ENCODE data around the gene TREH. TPM values are rescaled to one million over a fixed set of nuclear protein-coding genes. Genes with fewer than 3 reads are reported as not detected.

Gene TREH
- polyA plus RNA-seq, 1 of the 3 experiments (the other 2 are of a cell fraction): not detected

DNA sequence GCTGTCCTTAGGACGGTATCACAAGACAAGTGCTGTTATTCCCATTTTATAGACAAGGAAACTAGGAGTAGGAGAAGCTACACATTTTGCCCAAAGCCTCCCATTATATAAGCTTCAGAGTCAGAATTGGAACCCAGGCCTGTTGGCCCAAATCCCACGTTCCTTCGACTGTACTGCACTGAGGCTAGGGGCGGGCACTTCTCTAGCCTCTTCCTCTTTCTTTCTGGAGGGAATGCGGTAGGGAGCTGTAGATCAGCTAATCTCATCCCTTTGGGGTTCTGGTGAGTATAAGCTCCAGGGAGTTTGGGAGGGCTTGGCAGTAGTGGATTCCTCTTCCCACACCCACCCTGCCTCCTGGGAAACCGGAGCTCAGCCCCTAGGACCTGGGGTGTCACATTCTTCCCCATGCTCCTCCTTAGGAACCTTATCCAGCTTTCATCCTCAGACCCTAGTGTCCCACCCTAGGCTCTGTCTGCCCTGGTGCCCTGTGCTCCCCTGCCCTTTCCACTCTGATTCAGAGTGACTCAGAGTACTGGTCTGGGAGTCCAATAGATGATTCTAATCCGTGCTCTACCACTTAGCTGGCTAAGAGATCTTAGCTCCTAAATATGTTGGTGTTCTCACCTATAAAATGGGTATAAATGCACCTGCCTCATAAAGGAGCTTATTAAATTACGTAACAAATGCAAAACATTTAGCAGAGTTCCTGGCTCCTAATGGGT is 42.7 kb downstream of the TREH start:
- Histone ChIP-seq H3K9me2 (no peaks in the 10 kb centered on the region), H3K4me1 (ENCODE audit: control insufficient read depth in 1 of 2, insufficient read depth in 2 of 2, low read depth in 1 of 2, low read length in 1 of 2) (peaks cover 9 to 16% of the 10 kb centered on the region in 2 experiments; a peak in 2 of 4 replicates), H3K27ac (ENCODE audit: low read depth in 2 of 2, low read length in 1 of 2) (no peak overlapping the region), H3K36me3 (replicated peaks in 1 of 2; ENCODE audit: control insufficient read depth in 1 of 2, insufficient read depth in 2 of 2, low read length in 1 of 2) (peaks cover 54 to 86% of the 10 kb centered on the region in 2 experiments), H3F3A (replicated peaks; ENCODE audit: insufficient read depth) (peaks cover 6% of the 10 kb centered on the region), H3K9me3 (no peaks in the 10 kb centered on the region), H2AFZ (ENCODE audit: low read depth) (no peak overlapping the region), H3K4me3 (ENCODE audit: low read depth in 2 of 2, low read length in 1 of 2) (no peak overlapping the region), H3K79me2 (ENCODE audit: insufficient read depth) (peaks cover 50% of the 10 kb centered on the region; the same call in 1 of the 2 replicates), H3K4me2 (no peak overlapping the region), H4K20me1 (ENCODE audit: insufficient read depth) (peaks cover 49% of the 10 kb centered on the region), H3K9ac (no peak overlapping the region), H3K27me3 (ENCODE audit: insufficient read depth) (no peaks in the 10 kb centered on the region)
- DNase-seq: no peak
- TF ChIP-seq ELF1 (IDR thresholded peaks at IDR 0.05): no peak
- no peak for TF ChIP-seq JUND (IDR thresholded peaks at IDR 0.05)
- TF ChIP-seq MXI1 (IDR thresholded peaks at IDR 0.05; ENCODE audit: low read depth, low read length): no peak
- TF ChIP-seq RFX5 (IDR thresholded peaks at IDR 0.05; ENCODE audit: low read length): no peak
- TF ChIP-seq FOSL2 (IDR thresholded peaks at IDR 0.05; ENCODE audit: borderline replicate concordance, low read depth): no peak
- no peak for TF ChIP-seq NFIC (IDR thresholded peaks at IDR 0.05; ENCODE audit: borderline replicate concordance)
- TF ChIP-seq CHD2 (IDR thresholded peaks at IDR 0.05; ENCODE audit: low read length, partially characterized antibody): no peak
- no peak for TF ChIP-seq POLR2AphosphoS5 (IDR thresholded peaks at IDR 0.05; ENCODE audit: low read depth, low read length)
- TF ChIP-seq, protein P1, sequence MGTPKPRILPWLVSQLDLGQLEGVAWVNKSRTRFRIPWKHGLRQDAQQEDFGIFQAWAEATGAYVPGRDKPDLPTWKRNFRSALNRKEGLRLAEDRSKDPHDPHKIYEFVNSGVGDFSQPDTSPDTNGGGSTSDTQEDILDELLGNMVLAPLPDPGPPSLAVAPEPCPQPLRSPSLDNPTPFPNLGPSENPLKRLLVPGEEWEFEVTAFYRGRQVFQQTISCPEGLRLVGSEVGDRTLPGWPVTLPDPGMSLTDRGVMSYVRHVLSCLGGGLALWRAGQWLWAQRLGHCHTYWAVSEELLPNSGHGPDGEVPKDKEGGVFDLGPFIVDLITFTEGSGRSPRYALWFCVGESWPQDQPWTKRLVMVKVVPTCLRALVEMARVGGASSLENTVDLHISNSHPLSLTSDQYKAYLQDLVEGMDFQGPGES (IDR thresholded peaks at IDR 0.05; ENCODE audit: low read depth, low read length): no peak
- TF ChIP-seq, protein P2, sequence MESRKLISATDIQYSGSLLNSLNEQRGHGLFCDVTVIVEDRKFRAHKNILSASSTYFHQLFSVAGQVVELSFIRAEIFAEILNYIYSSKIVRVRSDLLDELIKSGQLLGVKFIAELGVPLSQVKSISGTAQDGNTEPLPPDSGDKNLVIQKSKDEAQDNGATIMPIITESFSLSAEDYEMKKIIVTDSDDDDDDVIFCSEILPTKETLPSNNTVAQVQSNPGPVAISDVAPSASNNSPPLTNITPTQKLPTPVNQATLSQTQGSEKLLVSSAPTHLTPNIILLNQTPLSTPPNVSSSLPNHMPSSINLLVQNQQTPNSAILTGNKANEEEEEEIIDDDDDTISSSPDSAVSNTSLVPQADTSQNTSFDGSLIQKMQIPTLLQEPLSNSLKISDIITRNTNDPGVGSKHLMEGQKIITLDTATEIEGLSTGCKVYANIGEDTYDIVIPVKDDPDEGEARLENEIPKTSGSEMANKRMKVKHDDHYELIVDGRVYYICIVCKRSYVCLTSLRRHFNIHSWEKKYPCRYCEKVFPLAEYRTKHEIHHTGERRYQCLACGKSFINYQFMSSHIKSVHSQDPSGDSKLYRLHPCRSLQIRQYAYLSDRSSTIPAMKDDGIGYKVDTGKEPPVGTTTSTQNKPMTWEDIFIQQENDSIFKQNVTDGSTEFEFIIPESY (IDR thresholded peaks at IDR 0.05; ENCODE audit: borderline replicate concordance, low read depth): no peak
- TF ChIP-seq, protein P3, sequence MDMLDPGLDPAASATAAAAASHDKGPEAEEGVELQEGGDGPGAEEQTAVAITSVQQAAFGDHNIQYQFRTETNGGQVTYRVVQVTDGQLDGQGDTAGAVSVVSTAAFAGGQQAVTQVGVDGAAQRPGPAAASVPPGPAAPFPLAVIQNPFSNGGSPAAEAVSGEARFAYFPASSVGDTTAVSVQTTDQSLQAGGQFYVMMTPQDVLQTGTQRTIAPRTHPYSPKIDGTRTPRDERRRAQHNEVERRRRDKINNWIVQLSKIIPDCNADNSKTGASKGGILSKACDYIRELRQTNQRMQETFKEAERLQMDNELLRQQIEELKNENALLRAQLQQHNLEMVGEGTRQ (IDR thresholded peaks at IDR 0.05; ENCODE audit: borderline replicate concordance, low read depth, low read length): no peak
- POLR2A ChIA-PET: interaction anchor here (1.2 to 5.2 kb wide), 2 partner anchors 11 to 15 kb away, joined by 3 to 30 read pairs; no protein-coding TSS in a partner anchor
- WGBS (ENCODE audit: low lambda C conversion rate): 93% methylated on average over 7 of the region's 8 CpGs
- CTCF ChIA-PET: interaction anchor here (0.6 to 4.6 kb wide), 7 partner anchors 8 to 53 kb away, joined by 3 to 20 read pairs (median 6); partner anchors contain the start of gene PHLDB1

DNA sequence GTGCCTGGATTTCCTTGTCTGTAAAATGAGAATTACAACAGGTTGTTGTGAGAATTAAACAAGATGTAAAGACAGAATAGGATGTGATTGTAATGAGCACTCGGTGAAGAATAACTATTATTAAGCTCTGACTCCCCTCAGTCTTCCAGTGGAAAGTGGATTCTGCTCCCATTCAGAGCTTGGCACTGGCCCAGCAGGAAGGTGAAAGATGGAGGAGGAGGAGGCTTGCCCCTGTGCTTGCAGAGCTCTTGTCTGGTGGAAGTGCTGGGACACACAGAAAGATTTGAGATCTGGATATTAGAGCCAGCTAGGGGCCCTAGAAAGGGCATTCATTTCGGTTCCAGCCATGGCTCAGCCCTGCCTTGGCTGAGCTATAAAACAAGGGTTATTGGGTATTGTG is 43.8 kb downstream of the TREH start:
- POLR2A ChIA-PET: interaction anchor here (0.6 to 5.2 kb wide), 2 partner anchors 14 to 16 kb away, joined by 3 to 30 read pairs; no protein-coding TSS in a partner anchor
- DNase-seq: no peak
- H3K9me2 ChIP-seq: no peaks in the 10 kb centered on the region
- no peak overlapping the region for H3K4me2 ChIP-seq
- 97% methylated on average over 2 of the region's 2 CpGs for WGBS (ENCODE audit: low lambda C conversion rate)
- H3K4me3 ChIP-seq (ENCODE audit: low read depth in 2 of 2, low read length in 1 of 2): no peak overlapping the region
- H3K9me3 ChIP-seq: no peaks in the 10 kb centered on the region
- TF ChIP-seq, protein P4, sequence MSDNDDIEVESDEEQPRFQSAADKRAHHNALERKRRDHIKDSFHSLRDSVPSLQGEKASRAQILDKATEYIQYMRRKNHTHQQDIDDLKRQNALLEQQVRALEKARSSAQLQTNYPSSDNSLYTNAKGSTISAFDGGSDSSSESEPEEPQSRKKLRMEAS (IDR thresholded peaks at IDR 0.05; ENCODE audit: low read depth): no peak
- TF ChIP-seq, protein P5, sequence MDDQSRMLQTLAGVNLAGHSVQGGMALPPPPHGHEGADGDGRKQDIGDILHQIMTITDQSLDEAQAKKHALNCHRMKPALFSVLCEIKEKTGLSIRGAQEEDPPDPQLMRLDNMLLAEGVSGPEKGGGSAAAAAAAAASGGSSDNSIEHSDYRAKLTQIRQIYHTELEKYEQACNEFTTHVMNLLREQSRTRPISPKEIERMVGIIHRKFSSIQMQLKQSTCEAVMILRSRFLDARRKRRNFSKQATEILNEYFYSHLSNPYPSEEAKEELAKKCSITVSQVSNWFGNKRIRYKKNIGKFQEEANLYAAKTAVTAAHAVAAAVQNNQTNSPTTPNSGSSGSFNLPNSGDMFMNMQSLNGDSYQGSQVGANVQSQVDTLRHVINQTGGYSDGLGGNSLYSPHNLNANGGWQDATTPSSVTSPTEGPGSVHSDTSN (IDR thresholded peaks at IDR 0.05): no peak
- no peak for TF ChIP-seq EZH2phosphoT487 (IDR thresholded peaks at IDR 0.05; ENCODE audit: borderline replicate concordance, low read depth)
- TF ChIP-seq, protein P1 (IDR thresholded peaks at IDR 0.05; ENCODE audit: low read depth, low read length): no peak
- TF ChIP-seq FOXJ3 (CRISPR knock-in tag; IDR thresholded peaks at IDR 0.05): no peak
- TF ChIP-seq, protein P3 (IDR thresholded peaks at IDR 0.05; ENCODE audit: borderline replicate concordance, low read depth, low read length): no peak
- H3F3A ChIP-seq (replicated peaks; ENCODE audit: insufficient read depth): peaks cover 6% of the 10 kb centered on the region
- peaks cover 5 to 9% of the 10 kb centered on the region in 2 experiments; a peak in 2 of 4 replicates for H3K4me1 ChIP-seq (ENCODE audit: control insufficient read depth in 1 of 2, insufficient read depth in 2 of 2, low read depth in 1 of 2, low read length in 1 of 2)
- peaks cover 49% of the 10 kb centered on the region for H4K20me1 ChIP-seq (ENCODE audit: insufficient read depth)
- peaks cover 54 to 87% of the 10 kb centered on the region in 2 experiments for H3K36me3 ChIP-seq (replicated peaks in 1 of 2; ENCODE audit: control insufficient read depth in 1 of 2, insufficient read depth in 2 of 2, low read length in 1 of 2)
- no peak overlapping the region for H3K9ac ChIP-seq
- H3K27me3 ChIP-seq (ENCODE audit: insufficient read depth): no peaks in the 10 kb centered on the region
- no peak overlapping the region for H3K27ac ChIP-seq (ENCODE audit: low read depth in 2 of 2, low read length in 1 of 2)
- CTCF ChIA-PET: interaction anchor here (0.7 to 4.6 kb wide), 6 partner anchors 23 to 41 kb away, joined by 3 to 20 read pairs (median 9); partner anchors contain the start of gene PHLDB1
- H2AFZ ChIP-seq (ENCODE audit: low read depth): no peak overlapping the region
- peaks cover 52% of the 10 kb centered on the region; the same call in 1 of the 2 replicates for H3K79me2 ChIP-seq (ENCODE audit: insufficient read depth)

Data from SK-N-SH (cell line).